Ishikawa (cell line): Measurements from ENCODE around the gene TRAPPC2.

Experiments used
- CEBPB ChIP-seq: IDR thresholded peaks from 2 replicates; pipeline ENCODE4 v1.6.1; 2012
- CREB1 ChIP-seq: IDR thresholded peaks from 2 replicates; pipeline ENCODE4 v1.6.1; 2012; ENCODE audit warnings: low read depth
- EGR1 ChIP-seq: IDR thresholded peaks from 2 replicates; pipeline ENCODE4 v1.6.1; 2012
- EP300 ChIP-seq: IDR thresholded peaks from 2 replicates; pipeline ENCODE4 v1.6.1; 2012; ENCODE audit warnings: borderline replicate concordance
- FOXM1 ChIP-seq: IDR thresholded peaks from 2 replicates; pipeline ENCODE4 v1.6.1; 2012; ENCODE audit warnings: low read depth, borderline replicate concordance
- NFIC ChIP-seq: IDR thresholded peaks from 2 replicates; pipeline ENCODE4 v1.6.1; 2012
- RAD21 ChIP-seq: IDR thresholded peaks from 2 replicates; pipeline ENCODE4 v1.6.1; 2012; ENCODE audit warnings: low read depth
- TAF1 ChIP-seq: IDR thresholded peaks from 2 replicates; pipeline ENCODE4 v1.6.1; 2012; ENCODE audit warnings: low read depth, mild to moderate bottlenecking
- TCF12 ChIP-seq: IDR thresholded peaks from 2 replicates; pipeline ENCODE4 v1.6.1; 2012; ENCODE audit warnings: low read depth
- TEAD4 ChIP-seq: IDR thresholded peaks from 2 replicates; pipeline ENCODE4 v1.6.1; 2012
- YY1 ChIP-seq: IDR thresholded peaks from 2 replicates; pipeline ENCODE4 v1.6.1; 2012; ENCODE audit warnings: low read depth
- ZBTB7A ChIP-seq: IDR thresholded peaks from 2 replicates; pipeline ENCODE4 v1.6.1; 2012; ENCODE audit warnings: low read depth
- TF ChIP-seq, protein P1 (sequence below): IDR thresholded peaks from 2 replicates; pipeline ENCODE4 v1.6.1; 2012; ENCODE audit warnings: low read depth, mild to moderate bottlenecking
- TF ChIP-seq, protein P2 (sequence below): IDR thresholded peaks from 2 replicates; pipeline ENCODE4 v1.6.1; 2012
- TF ChIP-seq, protein P3 (sequence below): IDR thresholded peaks from 2 replicates; pipeline ENCODE4 v1.6.1; 2012

TRAPPC2 gene

GRCh38 chrX:13694983-13695382, 39.4 kb downstream of the TRAPPC2 start:
- TF ChIP-seq EP300 (no peak), TEAD4 (no peak), FOXM1 (no peak), TCF12 (no peak), YY1 (no peak), RAD21 (no peak), ZBTB7A (no peak), CREB1 (no peak), CEBPB (no peak), NFIC (no peak), TAF1 (no peak), EGR1 (no peak)
- TF ChIP-seq, protein P1, sequence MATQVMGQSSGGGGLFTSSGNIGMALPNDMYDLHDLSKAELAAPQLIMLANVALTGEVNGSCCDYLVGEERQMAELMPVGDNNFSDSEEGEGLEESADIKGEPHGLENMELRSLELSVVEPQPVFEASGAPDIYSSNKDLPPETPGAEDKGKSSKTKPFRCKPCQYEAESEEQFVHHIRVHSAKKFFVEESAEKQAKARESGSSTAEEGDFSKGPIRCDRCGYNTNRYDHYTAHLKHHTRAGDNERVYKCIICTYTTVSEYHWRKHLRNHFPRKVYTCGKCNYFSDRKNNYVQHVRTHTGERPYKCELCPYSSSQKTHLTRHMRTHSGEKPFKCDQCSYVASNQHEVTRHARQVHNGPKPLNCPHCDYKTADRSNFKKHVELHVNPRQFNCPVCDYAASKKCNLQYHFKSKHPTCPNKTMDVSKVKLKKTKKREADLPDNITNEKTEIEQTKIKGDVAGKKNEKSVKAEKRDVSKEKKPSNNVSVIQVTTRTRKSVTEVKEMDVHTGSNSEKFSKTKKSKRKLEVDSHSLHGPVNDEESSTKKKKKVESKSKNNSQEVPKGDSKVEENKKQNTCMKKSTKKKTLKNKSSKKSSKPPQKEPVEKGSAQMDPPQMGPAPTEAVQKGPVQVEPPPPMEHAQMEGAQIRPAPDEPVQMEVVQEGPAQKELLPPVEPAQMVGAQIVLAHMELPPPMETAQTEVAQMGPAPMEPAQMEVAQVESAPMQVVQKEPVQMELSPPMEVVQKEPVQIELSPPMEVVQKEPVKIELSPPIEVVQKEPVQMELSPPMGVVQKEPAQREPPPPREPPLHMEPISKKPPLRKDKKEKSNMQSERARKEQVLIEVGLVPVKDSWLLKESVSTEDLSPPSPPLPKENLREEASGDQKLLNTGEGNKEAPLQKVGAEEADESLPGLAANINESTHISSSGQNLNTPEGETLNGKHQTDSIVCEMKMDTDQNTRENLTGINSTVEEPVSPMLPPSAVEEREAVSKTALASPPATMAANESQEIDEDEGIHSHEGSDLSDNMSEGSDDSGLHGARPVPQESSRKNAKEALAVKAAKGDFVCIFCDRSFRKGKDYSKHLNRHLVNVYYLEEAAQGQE, result no peak
- TF ChIP-seq, protein P2, sequence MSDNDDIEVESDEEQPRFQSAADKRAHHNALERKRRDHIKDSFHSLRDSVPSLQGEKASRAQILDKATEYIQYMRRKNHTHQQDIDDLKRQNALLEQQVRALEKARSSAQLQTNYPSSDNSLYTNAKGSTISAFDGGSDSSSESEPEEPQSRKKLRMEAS, result no peak
- TF ChIP-seq, protein P3, sequence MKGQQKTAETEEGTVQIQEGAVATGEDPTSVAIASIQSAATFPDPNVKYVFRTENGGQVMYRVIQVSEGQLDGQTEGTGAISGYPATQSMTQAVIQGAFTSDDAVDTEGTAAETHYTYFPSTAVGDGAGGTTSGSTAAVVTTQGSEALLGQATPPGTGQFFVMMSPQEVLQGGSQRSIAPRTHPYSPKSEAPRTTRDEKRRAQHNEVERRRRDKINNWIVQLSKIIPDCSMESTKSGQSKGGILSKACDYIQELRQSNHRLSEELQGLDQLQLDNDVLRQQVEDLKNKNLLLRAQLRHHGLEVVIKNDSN, result no peak

GRCh38 chrX:13694359-13694758, 40.1 kb downstream of the TRAPPC2 start:
- TF ChIP-seq EP300, result no peak

DNA sequence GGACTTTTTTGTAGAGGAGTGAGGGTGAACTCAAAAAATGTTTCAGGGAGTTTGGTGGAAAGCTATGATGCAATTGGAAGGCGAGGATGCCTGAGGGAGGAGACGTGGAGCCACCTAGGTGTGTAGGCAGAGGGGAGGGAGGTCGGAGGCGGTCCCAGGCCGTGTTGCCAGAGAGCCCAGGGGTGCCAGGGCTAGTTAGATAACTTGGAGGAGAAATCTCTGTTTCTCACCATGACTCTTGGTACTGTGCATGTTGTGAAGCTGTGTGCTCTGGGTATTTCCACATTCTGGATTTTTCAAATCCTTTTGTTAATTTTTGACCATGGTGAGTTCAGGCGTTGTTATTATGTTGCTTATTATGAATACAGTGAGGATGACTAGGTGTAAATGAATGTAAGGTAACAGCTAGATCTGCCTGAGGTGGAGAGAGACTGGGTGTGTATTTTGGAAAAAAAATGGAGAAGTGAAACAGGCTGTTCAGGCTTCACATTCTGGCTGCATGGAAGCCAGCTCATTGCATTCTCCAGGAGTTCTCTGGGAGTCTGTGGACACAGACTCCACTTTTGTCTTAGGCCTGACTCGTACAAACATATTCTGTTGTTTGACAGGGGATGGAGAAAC, 41.0 kb downstream of the TRAPPC2 start:
- TF ChIP-seq, protein P2, result no peak
- TF ChIP-seq CEBPB, result no peak
- TF ChIP-seq TAF1, result no peak
- TF ChIP-seq, protein P1, result no peak
- TF ChIP-seq CREB1, result no peak
- TF ChIP-seq TEAD4, result no peak
- TF ChIP-seq NFIC, result no peak
- TF ChIP-seq EGR1, result no peak
- TF ChIP-seq, protein P3, result no peak
- TF ChIP-seq YY1, result no peak
- TF ChIP-seq TCF12, result no peak
- no peak for TF ChIP-seq RAD21
- TF ChIP-seq ZBTB7A, result no peak

DNA sequence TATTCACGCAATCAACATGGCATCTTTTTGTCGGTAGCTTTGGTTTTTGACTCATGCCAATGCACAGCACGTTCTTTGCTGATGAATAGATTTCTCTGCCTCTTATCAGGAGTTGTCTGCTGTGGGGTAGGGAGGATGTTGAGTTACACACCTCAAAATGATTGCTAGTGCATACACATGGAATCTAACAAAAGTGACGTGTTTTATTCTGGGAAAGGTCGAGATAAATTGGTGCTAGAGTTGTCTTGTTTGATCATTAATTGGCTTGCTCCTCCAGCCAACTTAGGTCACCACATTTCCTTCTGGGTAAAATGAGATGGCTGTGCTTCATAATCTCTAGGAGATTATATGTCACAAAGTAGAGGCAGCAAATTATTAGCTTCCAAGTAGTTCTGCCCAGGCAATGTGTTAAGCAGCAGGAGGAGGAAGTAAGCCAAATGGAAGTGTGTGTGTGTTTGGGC, 41.6 kb downstream of the TRAPPC2 start:
- TF ChIP-seq ZBTB7A (no peak), TCF12 (no peak), CEBPB (no peak), EGR1 (no peak)
- TF ChIP-seq, protein P3, result no peak
- TF ChIP-seq, protein P1, result no peak
